GM23248 (cell line): ENCODE data around the gene C9orf152.

ENCODE experiments used
- EZH2 ChIP-seq: fragments of 200-600 bp; sonication (generic); IDR thresholded peaks from 2 replicates; pipeline ENCODE4 v1.6.1; 2018; ENCODE audit warnings: antibody characterized with exemption, mild to moderate bottlenecking; ENCODE audit not compliant: insufficient read depth, poor library complexity, severe bottlenecking
- EZH2phosphoT487 ChIP-seq: fragments of 200-600 bp; sonication (generic); IDR thresholded peaks from 2 replicates; pipeline ENCODE4 v1.6.1; 2018; ENCODE audit warnings: antibody characterized with exemption, moderate library complexity, mild to moderate bottlenecking, low read depth; ENCODE audit not compliant: insufficient read depth

DNA sequence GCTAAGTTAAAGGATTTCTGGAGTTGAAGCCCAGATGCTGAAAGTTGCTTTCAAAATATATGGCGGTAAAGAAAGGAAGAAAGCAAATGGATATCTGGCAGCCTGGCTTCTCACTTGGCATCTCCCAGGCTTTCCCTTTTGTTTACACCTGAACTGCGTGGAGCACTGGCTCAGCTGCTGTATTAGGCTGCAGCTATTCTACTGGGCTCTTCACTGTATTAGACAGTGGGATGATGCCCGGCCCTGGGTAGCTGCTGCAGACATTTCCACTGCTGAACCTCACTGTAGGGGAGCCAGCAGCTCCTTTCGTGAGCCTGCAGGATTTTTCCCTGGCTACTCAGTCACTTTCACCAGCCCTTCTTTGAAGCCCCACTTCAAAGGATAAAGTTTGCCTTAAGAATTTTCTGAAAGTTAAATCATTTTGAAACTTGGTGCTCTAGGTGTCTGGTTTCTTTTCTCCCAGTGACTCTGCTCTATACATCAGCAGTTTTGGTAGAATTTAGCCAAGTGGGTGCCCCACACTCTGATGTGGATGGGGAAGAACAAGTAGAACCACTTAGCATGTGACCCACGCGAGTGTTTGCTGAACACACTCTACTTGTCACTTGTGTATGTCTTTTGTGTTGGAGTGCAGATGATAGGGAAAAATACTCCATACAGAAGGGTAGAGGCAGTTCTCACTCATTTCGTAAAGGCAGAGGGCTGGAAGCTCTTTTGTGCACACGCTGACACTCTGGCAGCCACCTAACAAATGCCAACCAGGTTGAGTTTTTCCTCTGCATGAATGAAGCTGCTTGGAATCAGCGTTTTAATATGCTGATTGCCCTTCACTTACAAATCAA, 49.9 kb downstream of the C9orf152 start:
- TF ChIP-seq EZH2 (no peak), EZH2phosphoT487 (no peak)
